HG03469 (cell line): ENCODE results near the gene TFB1M.

ENCODE experiments used
- ATAC-seq: cut with Tn5 transposase; IDR thresholded peaks from one replicate; pipeline ENCODE4 v1.9.1; 2021; ENCODE audit warnings: mild to moderate bottlenecking, moderate library complexity, moderate number of reproducible peaks; ENCODE audit not compliant: unreplicated experiment

The TFB1M gene

DNA sequence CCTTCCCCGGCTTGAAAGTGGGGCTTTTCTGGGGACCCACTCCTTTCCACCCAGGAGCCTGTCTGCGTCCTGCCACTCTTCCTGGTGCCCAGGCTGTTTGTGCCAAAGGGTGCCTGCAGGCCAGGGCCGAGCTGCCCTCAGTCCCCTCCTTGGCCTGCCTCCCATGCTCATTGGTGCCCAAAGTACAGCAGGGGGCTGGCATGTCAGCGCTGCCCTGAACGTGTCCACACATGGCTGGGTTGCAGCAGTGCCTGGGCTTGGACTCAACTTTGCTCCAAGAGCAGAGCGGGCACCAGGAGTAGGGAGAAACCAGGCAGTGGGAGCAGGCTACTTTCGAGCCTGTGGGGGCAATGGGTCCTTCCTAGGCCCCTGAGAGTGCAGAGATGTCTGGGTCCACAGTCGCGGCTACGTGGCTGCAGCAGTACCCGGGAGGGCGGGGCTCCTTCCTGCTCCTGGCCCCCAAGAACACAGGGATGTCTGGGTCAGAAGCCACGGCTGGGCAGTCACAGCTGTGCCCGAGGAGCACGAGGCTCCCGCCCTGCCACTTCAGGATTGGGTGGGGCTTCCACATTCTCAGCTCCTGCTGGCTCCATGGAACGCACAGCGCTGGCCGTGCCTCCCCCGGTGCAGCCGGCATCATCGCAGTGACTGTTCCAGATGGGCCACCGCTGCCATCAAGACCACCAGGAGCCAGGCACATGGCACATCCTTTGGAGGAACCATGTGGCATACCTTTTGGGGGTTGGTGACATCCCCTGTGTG is 100.5 kb downstream of the TFB1M start:
- no peak for ATAC-seq

DNA sequence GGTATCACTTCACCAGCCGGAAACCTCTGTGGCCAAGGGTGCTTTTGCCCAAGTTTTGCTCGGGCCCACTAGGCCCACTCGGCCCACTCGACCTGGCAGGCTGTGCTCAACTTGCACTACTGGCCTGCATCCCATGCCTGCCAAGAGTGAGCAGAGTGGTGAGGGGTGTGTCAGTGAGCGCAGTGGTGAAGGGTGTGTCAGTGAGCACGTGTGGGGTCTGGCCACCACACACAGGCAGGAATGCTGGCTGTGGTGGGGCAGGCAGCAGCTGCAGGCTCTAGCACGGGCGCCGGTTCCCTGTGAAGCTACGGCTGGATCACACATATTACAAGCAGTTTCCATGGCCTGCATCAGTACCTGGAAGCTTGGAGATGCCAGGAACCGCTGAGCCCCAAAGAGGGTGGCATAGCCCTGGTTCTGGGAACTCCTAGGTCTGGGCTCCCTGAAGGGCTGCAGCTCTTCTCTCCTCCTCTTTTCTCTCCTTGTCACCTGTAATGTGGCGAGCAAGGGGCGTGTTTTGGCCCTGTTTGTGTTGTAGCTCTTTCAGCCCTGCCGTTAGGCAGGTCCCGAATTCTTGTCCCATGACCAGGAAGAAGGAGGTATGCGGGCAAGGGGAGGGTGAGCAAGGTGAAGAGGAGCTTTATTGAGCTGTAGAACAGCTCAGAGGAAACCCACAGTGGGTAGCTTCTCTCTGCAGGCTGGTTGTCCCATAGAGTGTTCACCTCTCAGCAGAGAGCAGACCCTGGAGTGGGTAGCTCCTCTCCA is 101.5 kb downstream of the TFB1M start:
- ATAC-seq = no peak

DNA sequence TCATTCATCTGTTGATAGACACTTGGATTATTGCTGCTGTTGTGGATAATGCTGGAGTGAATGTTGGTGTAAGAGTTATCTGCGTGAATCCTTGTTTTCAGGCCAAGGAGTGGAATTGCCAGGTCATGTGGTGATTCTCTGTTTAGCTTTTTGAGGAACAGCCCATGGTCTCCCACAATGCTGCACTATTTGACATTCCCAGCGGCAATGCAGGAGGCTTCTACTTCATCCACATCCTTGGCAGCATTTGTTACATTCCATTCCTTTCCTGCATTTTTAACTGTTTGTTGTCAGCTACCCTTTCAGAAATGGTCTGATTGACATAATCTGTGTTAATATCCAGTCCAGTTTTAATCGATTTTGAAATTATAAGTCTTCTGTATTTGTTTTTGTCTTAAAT is 102.2 kb downstream of the TFB1M start:
- ATAC-seq = no peak

DNA sequence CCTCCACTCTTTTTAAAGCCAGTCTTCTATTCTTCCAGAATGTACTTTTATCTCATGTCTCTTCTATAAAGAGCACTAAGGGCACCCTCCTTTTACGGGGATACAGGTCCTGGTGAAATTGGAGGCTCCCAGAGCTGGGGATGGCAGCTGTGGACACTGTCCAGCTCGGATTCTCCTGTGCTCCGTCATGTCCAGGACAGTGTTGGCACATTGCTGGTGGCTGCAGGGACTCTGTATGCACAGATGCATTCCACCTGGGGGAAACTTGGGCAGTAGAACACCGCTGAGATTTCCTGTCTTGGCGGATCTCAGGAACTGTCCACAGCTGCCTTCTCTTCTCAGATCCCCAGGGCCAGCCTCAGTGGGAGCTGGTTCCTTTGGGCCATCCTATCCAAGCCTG is 107.1 kb downstream of the TFB1M start:
- ATAC-seq = no peak
